Trophoblast cell (in vitro differentiated cells and primary cell): Measurements from ENCODE around the gene DENND4B.
A peak's percentile ranks its signal among the peaks of the same experiment; 100 is the strongest.

Experiments used
- DNase-seq, 2 donors: peaks; one replicate each; pipeline ENCODE4 v3.0.0-alpha.2; 2016
- H2AFZ ChIP-seq: 2 replicates; pipeline ENCODE4 v1.6.1; 2013; ENCODE audit warnings: low read length, moderate library complexity, mild to moderate bottlenecking; ENCODE audit not compliant: insufficient read depth, poor library complexity
- H2AK5ac ChIP-seq: 2 replicates; pipeline ENCODE4 v1.6.1; 2013; ENCODE audit warnings: mild to moderate bottlenecking, low read length
- H2BK120ac ChIP-seq: 2 replicates; pipeline ENCODE4 v1.6.1; 2013; ENCODE audit warnings: low read length, mild to moderate bottlenecking, moderate library complexity; ENCODE audit not compliant: insufficient read depth, poor library complexity
- H2BK12ac ChIP-seq: 2 replicates; pipeline ENCODE4 v1.6.1; 2013; ENCODE audit warnings: mild to moderate bottlenecking, low read length, moderate library complexity
- H2BK5ac ChIP-seq: 2 replicates; pipeline ENCODE4 v1.6.1; 2013; ENCODE audit warnings: low read length, low read depth, moderate library complexity, mild to moderate bottlenecking; ENCODE audit not compliant: poor library complexity
- H3K14ac ChIP-seq: 2 replicates; pipeline ENCODE4 v1.6.1; 2013; ENCODE audit warnings: mild to moderate bottlenecking, low read length
- H3K18ac ChIP-seq: 2 replicates; pipeline ENCODE4 v1.6.1; 2013; ENCODE audit warnings: mild to moderate bottlenecking, low read length
- H3K23ac ChIP-seq: 2 replicates; pipeline ENCODE4 v1.6.1; 2013; ENCODE audit warnings: low read length
- H3K27ac ChIP-seq: 2 replicates; pipeline ENCODE4 v1.5.1; 2013; ENCODE audit warnings: low read depth, mild to moderate bottlenecking, inconsistent platforms, low read length, moderate library complexity
- H3K27me3 ChIP-seq: 2 replicates; pipeline ENCODE4 v1.6.1; 2013; ENCODE audit warnings: inconsistent platforms, mild to moderate bottlenecking, low read length, moderate library complexity; ENCODE audit not compliant: insufficient read depth
- H3K36me3 ChIP-seq, 2 experiments: 1 replicate in 1 of 2; 2 replicates in 1 of 2; pipeline ENCODE4 v1.6.1; 2013; ENCODE audit warnings: low read length in 2 of 2, mild to moderate bottlenecking in 2 of 2, moderate library complexity in 1 of 2; ENCODE audit not compliant: insufficient read depth in 2 of 2, control insufficient read depth in 1 of 2
- H3K4ac ChIP-seq: 2 replicates; pipeline ENCODE4 v1.6.1; 2013; ENCODE audit warnings: low read depth, mild to moderate bottlenecking, low read length, moderate library complexity
- H3K4me1 ChIP-seq, 2 experiments: 1 replicate in 1 of 2; 2 replicates in 1 of 2; pipeline ENCODE4 v1.6.1; 2013; ENCODE audit warnings: low read length in 2 of 2, mild to moderate bottlenecking in 2 of 2, moderate library complexity in 1 of 2; ENCODE audit not compliant: insufficient read depth in 2 of 2, control insufficient read depth in 1 of 2
- H3K4me2 ChIP-seq: 2 replicates; pipeline ENCODE4 v1.6.1; 2013; ENCODE audit warnings: inconsistent platforms, mild to moderate bottlenecking, low read length, moderate library complexity
- H3K4me3 ChIP-seq: 2 replicates; pipeline ENCODE4 v1.5.1; 2013; ENCODE audit warnings: mild to moderate bottlenecking, low read depth, low read length, inconsistent platforms
- H3K79me1 ChIP-seq: one replicate; pipeline ENCODE4 v1.6.1; 2013; ENCODE audit warnings: low read length
- H3K79me2 ChIP-seq: 2 replicates; pipeline ENCODE4 v1.6.1; 2013; ENCODE audit warnings: low read length, mild to moderate bottlenecking; ENCODE audit not compliant: control insufficient read depth, insufficient read depth, poor library complexity
- H3K9ac ChIP-seq: 2 replicates; pipeline ENCODE4 v1.6.1; 2013; ENCODE audit warnings: mild to moderate bottlenecking, low read length
- H3K9me3 ChIP-seq: 2 replicates; pipeline ENCODE4 v1.6.1; 2013; ENCODE audit warnings: low read depth, mild to moderate bottlenecking, control low read depth, inconsistent platforms, low read length; ENCODE audit not compliant: insufficient read depth
- H4K12ac ChIP-seq: 2 replicates; pipeline ENCODE4 v1.6.1; 2013; ENCODE audit warnings: low read depth, mild to moderate bottlenecking, low read length, moderate library complexity
- H4K8ac ChIP-seq: 2 replicates; pipeline ENCODE4 v1.6.1; 2013; ENCODE audit warnings: low read depth, mild to moderate bottlenecking, low read length, moderate library complexity
- H4K91ac ChIP-seq: one replicate; pipeline ENCODE4 v1.6.1; 2013; ENCODE audit warnings: low read depth, mild to moderate bottlenecking, low read length, moderate library complexity
- WGBS: extraction: QIAGEN DNeasy Blood & Tissue Kit; methylation state at CpG from one replicate; pipeline ENCODE4 v1.1.7; 2013; ENCODE audit warnings: missing lambda C conversion rate; ENCODE audit not compliant: insufficient read length, insufficient coverage; ENCODE audit errors: extremely low coverage; 5-methylcytosine and 5-hydroxymethylcytosine counted together

DENND4B gene

GRCh38 chr1:153978274-153978909, 31.9 kb upstream of the DENND4B start:
- no peak overlapping the region for H3K9ac ChIP-seq
- H3K4ac ChIP-seq, result no peak overlapping the region
- H4K91ac ChIP-seq, result no peak overlapping the region
- no peak overlapping the region for H3K23ac ChIP-seq
- no peak overlapping the region for H3K18ac ChIP-seq
- no peak overlapping the region for H4K8ac ChIP-seq
- H3K9me3 ChIP-seq, result peaks cover 2% of the 10 kb centered on the region
- H3K4me1 ChIP-seq, result no peaks in the 10 kb centered on the region
- peak overlapping the region; percentile 70 for H3K4me2 ChIP-seq
- H3K79me1 ChIP-seq, result peaks cover 9% of the 10 kb centered on the region
- no peak overlapping the region for H2BK5ac ChIP-seq
- no peak overlapping the region for H2BK12ac ChIP-seq
- no peak for DNase-seq
- no peak overlapping the region for H3K4me3 ChIP-seq
- no peak overlapping the region for H4K12ac ChIP-seq
- H3K36me3 ChIP-seq, result peaks cover 21 to 37% of the 10 kb centered on the region in 2 experiments
- peaks cover 10% of the 10 kb centered on the region for H3K79me2 ChIP-seq
- no CpG with 5 or more reads among the region's 9 CpGs for WGBS
- H3K27me3 ChIP-seq, result no peaks in the 10 kb centered on the region
- no peak overlapping the region for H2BK120ac ChIP-seq
- no peak overlapping the region for H2AFZ ChIP-seq
- no peak overlapping the region for H3K27ac ChIP-seq
- H2AK5ac ChIP-seq, result no peak overlapping the region
- H3K14ac ChIP-seq, result no peak overlapping the region

DNA sequence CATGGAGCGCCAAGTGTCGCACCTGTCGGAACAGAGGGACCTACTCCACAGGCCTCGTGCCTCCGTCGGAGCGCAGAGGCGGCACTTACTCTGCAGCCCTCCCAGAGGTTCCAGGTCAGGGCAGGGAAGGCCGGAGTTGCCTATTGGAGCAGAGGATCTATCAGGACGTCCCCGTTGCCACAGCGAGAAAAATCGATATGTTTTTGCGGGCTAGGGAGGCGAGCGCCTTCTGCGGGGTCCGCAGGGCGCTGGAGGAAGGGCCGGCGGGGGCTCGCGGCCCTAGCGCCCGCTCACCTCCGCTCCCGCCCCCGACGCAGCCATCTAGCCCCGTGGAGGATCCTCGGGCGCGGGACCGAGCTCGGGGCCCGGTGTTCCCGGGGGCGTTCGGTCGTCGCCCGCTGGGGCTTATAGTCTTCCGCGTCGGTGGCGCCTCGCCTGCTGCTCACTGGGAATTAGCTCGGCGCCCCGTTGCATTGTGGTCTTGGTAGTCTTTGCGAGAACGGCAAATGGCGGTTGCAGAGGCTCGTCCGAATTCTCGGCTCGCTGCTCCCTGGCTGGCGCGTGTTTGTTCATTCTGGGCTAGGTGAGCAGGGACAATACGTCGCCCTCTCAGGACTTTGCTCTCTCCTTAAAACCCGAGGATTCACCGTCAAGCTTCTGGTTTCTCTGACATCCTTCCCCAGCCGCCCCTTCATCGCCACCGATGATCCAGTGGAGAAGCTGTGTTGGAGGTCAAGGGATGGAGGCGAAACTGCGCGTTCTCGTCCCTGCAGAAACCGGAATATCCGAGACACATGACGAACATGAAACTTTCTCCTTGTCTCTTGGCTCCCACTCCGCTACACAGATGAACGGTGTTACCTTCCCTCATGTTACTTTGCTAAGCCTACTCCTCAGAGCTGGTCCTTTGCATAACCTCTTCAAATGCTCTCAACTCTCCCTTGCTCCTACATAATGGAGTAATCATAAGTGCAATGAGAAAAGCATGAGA, 31.0 kb upstream of the DENND4B start, which contains the start of gene JTB:
JTB (minus strand) TSS at position 425 of the 991 bp plus-strand sequence; CDS start at position 3, 422 bp downstream.
- Histone ChIP-seq H3K23ac (peak within 1 kb of the TSS; percentile 22), H3K27ac (peak within 1 kb of the TSS; percentile 66), H3K18ac (peak within 1 kb of the TSS; percentile 88), H2AFZ (peak within 1 kb of the TSS; percentile 69), H3K4me1 (no peaks in the 10 kb centered on the region), H2BK120ac (peak within 1 kb of the TSS; percentile 82), H4K91ac (peak within 1 kb of the TSS; percentile 93), H3K4me3 (peak within 1 kb of the TSS; percentile 85), H3K9ac (peak within 1 kb of the TSS; percentile 85), H2BK5ac (peak within 1 kb of the TSS; percentile 72), H3K79me2 (peaks cover 10% of the 10 kb centered on the region), H3K36me3 (peaks cover 21 to 35% of the 10 kb centered on the region in 2 experiments), H2AK5ac (peak within 1 kb of the TSS; percentile 96), H3K4ac (peak within 1 kb of the TSS; percentile 98), H4K8ac (peak within 1 kb of the TSS; percentile 96), H2BK12ac (peak within 1 kb of the TSS; percentile 5), H3K27me3 (no peaks in the 10 kb centered on the region), H3K9me3 (peaks cover 2% of the 10 kb centered on the region), H4K12ac (peak within 1 kb of the TSS; percentile 90), H3K14ac (peak within 1 kb of the TSS; percentile 98), H3K79me1 (peaks cover 9% of the 10 kb centered on the region), H3K4me2 (peak within 1 kb of the TSS; percentile 70)
- DNase-seq, result peak; percentile 77 to 87
- no CpG with 5 or more reads among the region's 75 CpGs for WGBS

DNA sequence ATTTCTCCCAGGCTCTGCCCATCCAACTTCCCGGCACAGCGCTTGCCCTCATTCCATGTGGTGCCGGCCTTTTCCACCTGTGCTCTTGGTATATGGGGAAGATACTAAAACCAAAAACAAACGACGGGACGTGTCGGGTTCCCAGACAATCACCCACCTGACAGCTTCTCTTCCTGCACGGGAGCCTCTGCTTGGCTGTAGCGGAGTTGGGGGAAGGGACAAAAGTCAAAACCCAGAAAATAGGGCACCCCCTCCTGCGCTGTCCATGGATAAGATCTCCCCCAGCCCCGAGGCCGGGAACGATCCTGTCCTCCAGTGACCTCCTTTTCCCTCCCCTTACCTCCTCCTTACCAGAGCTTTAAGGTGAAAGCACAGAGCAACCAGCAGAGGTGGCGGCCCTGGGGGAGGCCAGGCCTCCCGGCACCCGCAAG, 30.3 kb upstream of the DENND4B start:
- Histone ChIP-seq H3K9me3 (peaks cover 2% of the 10 kb centered on the region), H3K27me3 (no peaks in the 10 kb centered on the region), H3K9ac (peak overlapping the region; percentile 85), H2BK120ac (peak overlapping the region; percentile 82), H3K4ac (peak overlapping the region; percentile 98), H2AK5ac (peak overlapping the region; percentile 96), H3K4me3 (peak overlapping the region; percentile 85), H3K36me3 (peaks cover 20 to 32% of the 10 kb centered on the region in 2 experiments), H3K23ac (peak overlapping the region; percentile 22), H3K18ac (peak overlapping the region; percentile 88), H3K79me1 (peaks cover 9% of the 10 kb centered on the region), H2AFZ (peak overlapping the region; percentile 69), H3K79me2 (peaks cover 10% of the 10 kb centered on the region), H3K27ac (peak overlapping the region; percentile 66), H2BK5ac (no peak overlapping the region), H2BK12ac (no peak overlapping the region), H4K12ac (peak overlapping the region; percentile 90), H3K4me1 (no peaks in the 10 kb centered on the region), H3K4me2 (peak overlapping the region; percentile 70), H3K14ac (peak overlapping the region; percentile 98), H4K8ac (peak overlapping the region; percentile 96), H4K91ac (peak overlapping the region; percentile 93)
- no peak for DNase-seq
- WGBS, result no CpG with 5 or more reads among the region's 16 CpGs

GRCh38 chr1:153973525-153973924, 27.0 kb upstream of the DENND4B start:
- Histone ChIP-seq H3K23ac (no peak overlapping the region), H2AFZ (no peak overlapping the region), H3K4me3 (no peak overlapping the region), H3K27me3 (no peaks in the 10 kb centered on the region), H2BK5ac (no peak overlapping the region), H3K79me2 (peaks cover 10% of the 10 kb centered on the region), H2BK12ac (no peak overlapping the region), H4K91ac (no peak overlapping the region), H4K8ac (no peak overlapping the region), H3K18ac (no peak overlapping the region), H3K36me3 (peaks cover 20 to 26% of the 10 kb centered on the region in 2 experiments), H3K4me1 (peaks cover under 1% of the 10 kb centered on the region in 2 experiments), H3K9me3 (peaks cover 2% of the 10 kb centered on the region), H2BK120ac (no peak overlapping the region), H3K79me1 (peaks cover 9% of the 10 kb centered on the region), H3K14ac (no peak overlapping the region), H4K12ac (no peak overlapping the region), H3K4ac (no peak overlapping the region), H3K4me2 (no peak overlapping the region), H3K27ac (no peak overlapping the region), H2AK5ac (no peak overlapping the region), H3K9ac (no peak overlapping the region)
- WGBS, result no CpG with 5 or more reads among the region's 7 CpGs
- no peak for DNase-seq
